ENCODE measurements around the gene PTTG1.
"Not testable (repeated sequence)": the region's sequence is repeated elsewhere in the genome, so short reads cannot be mapped to it uniquely, and the experiment has no call there.

PTTG1 gene

DNA sequence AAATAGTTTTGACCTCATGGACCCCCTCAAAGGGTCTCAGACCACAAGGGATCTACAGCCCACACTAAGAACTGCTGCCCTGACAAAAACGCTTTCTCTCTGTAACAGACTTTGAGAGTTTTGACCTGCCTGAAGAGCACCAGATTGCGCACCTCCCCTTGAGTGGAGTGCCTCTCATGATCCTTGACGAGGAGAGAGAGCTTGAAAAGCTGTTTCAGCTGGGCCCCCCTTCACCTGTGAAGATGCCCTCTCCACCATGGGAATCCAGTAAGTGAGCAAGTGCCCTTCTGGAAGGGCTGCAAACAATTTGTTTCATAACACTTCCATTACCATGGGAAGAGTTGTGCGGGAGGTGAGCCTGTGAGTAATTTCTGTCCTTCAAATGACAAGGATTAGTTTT, 6.0 kb downstream of the PTTG1 start:
- DNase-seq = no peak

- DNase-seq = no peak
Measured at GRCh38 chr5:160432196-160432595, 10.5 kb downstream of the PTTG1 start.

DNA sequence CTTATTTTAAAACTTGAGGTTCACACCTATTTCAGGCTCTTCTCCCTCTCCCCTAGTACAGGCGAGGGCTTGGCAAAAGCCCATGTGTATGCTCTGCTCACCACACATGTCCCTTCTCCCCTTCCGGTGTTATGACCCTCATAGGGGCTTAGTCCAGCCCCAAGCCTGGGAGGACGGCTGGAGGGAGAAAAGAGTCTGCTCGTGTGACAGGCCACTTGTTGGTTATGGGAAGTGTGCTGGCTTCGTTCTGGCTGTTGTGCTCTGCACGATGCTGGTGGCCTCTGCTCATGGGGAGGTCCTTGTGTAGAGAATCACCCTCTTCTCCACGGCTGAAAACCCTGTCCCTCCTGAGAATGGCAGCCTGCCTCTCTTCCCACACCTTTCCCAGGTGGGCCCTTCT, 11.1 kb downstream of the PTTG1 start:
- DNase-seq = no peak

- DNase-seq = peak; percentile 77
Measured at GRCh38 chr5:160434022-160434531, 12.4 kb downstream of the PTTG1 start.

DNA sequence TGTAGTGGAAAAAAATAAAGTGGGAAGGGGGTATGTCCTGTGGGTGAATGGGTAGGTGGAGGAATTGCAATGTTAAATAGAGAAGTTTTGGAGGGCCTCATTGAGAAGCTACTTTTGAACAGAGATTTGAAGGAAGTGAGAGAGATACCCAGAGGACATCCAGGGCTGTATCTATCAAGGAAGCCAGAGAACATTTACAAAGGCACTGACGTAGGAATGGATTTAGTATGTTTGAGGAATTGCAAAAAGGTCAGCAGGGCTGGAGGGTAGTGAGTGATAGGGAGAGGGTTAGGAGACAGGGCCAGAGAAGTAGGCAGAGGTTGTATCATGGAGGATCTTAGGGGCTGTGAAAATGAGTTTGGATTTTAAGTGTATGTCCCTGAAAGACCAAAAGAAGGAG, 13.9 kb downstream of the PTTG1 start:
- DNase-seq = no peak

DNA sequence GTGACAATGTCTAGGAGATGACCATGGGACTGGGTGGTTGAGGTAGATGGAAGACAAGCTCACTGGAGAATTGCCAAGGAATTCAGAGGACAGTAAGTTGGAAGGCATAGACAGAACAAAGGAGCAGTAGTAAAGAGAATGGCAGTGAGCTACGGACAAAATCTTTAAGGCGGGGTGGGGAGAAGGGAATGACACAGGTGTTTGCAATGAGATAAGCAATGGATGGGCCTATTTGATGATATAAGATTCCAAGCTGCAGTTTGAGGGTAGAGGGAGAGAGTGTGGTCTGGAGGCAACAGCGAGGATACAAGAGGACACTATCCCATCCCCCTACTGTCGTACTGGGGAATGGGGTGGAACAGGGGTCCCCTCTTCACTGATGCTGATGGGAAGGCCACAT, 14.4 kb downstream of the PTTG1 start:
- no peak for DNase-seq

- DNase-seq = not testable (repeated sequence)
Measured at GRCh38 chr5:160436661-160437060, 15.0 kb downstream of the PTTG1 start.

- no peak for DNase-seq
Measured at GRCh38 chr5:160437271-160437670, 15.6 kb downstream of the PTTG1 start.

- DNase-seq = peak; percentile 81
Measured at GRCh38 chr5:160438316-160439204, 16.9 kb downstream of the PTTG1 start.

DNA sequence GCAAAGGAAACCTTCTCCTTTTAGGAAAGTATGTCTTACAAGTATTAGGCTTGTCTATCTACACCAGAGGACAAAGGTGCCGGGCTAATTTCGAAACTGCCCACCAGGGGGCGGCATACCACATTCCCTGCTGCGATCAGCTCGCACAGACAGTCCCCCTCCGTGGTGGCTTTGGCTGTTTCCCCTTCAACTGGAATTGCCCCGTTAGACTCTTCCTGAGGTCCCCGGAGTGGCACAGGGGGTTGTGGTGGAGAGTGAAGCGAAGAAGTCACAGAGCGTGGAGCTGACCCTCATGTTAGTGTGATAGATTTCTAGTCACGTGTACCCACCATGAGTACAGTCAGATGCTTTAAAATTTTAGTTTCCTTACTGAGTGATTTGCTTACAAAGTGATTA, 17.5 kb downstream of the PTTG1 start:
- peak; percentile 77 for DNase-seq

GRCh38 chr5:160441311-160441781, 19.7 kb downstream of the PTTG1 start:
- no peak for DNase-seq

- DNase-seq = no peak
Measured at GRCh38 chr5:160442824-160443431, 21.3 kb downstream of the PTTG1 start.

DNA sequence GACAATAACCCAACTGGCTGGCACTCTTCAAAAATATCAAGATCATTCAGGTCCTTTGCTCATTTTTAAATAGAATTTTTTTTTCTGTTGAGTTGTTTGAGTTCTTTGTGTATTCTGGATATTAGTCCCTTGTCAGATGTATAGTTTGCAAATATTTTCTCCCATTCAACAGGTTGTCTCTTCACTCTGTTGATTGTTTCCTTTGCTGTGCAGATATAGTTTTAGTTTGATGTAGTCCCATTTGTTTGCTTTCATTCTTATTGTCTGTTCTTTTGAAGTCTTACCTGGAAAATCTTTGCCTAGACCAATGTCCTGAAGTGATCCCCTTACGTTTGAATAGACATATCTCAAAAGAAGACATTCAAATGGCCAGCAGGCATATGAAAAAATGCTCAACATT, 22.8 kb downstream of the PTTG1 start:
- DNase-seq = no peak

GRCh38 chr5:160445132-160445531, 23.5 kb downstream of the PTTG1 start:
- no peak for DNase-seq

DNA sequence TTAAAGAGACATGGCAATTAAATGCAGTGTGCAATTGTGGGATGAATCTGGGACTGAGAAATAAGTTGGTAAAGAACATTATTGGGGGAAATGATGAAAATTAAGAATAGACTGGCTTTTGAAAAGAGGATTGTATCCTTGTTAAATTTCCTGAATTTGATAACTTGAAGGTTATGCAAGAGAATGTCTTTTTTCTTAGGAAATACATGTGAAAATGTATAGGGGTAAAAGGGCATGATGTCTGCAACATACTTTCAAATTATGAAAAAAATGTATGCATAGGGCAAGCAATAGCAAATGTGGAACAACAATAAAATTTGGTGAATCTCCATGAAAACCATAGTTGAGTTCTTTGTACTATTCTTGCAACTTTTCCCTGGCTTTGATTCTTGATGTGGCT, 24.1 kb downstream of the PTTG1 start:
- DNase-seq = no peak

- no peak for DNase-seq
Measured at GRCh38 chr5:160448886-160449285, 27.2 kb downstream of the PTTG1 start.

DNA sequence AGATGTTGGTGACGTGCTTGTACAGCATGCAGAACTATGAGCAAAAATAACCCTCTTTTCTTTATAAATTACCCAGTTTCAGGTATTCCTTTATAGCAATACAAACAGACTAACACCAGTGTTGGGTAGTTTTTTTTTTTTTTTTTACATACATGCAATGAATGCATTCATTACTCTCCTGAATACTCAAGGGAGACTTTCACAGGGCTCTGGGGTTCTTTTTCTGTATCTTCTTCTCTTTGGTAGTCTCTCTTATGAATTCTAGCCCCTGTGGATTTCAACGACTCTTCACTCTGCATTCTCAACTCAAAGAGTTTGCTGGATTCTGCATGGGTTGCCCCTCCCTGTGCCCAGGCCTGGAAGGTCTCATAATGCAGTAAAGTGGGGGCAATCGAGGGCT, 27.8 kb downstream of the PTTG1 start:
- no peak for DNase-seq

GRCh38 chr5:160450164-160450932, 28.7 kb downstream of the PTTG1 start:
- no peak for DNase-seq

- DNase-seq = no peak
Measured at GRCh38 chr5:160451281-160451680, 29.6 kb downstream of the PTTG1 start.

GRCh38 chr5:160452036-160452435, 30.4 kb downstream of the PTTG1 start:
- no peak for DNase-seq

- DNase-seq = no peak
Measured at GRCh38 chr5:160452795-160453194, 31.1 kb downstream of the PTTG1 start.

DNA sequence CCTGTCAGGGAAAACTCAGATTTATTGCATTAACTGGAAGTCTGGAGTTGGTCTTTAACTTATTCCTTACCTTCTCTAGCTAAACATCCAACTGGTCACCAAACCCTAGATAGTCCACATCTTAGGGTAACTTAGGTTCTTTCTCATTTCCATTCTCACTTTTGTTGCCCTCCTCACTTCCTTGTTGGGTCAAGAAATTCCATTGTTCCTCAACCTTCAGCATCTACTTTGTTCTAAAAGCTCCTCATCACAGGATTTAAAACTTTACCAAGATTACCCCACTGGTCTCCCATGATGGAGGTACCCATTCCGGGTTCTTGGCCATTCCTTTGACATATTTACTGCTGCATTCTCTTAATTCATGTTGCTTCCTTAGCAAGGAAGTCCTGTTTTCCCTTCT, 32.1 kb downstream of the PTTG1 start:
- DNase-seq = no peak

- DNase-seq = no peak
Measured at GRCh38 chr5:160455600-160455999, 33.9 kb downstream of the PTTG1 start.
